GM12801 (cell line): Measurements from ENCODE around the gene ITSN2.

Experiments used
- TF ChIP-seq, protein P1 (sequence below): IDR thresholded peaks from one replicate; pipeline ENCODE4 v1.5.1; 2011; ENCODE audit warnings: control low read depth; ENCODE audit not compliant: insufficient read length; ENCODE audit errors: extremely low read depth

The ITSN2 gene

DNA sequence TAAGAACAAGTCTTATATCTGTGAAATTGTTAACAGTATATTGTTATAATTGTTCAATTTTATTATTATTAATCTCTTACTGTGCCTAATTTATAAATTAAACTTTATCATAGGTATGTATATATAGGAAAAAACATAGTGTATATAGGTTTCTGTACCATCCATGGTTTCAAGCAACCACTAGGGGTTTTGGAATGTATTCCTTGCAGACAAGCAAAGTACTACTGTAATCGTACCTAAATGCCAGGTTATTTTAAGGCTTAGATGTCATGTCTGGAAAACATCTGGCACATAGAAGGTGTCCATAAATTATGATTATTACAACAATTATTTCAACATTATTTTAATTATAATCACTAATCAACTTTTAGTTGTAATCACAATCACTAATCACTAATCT, 8.4 kb downstream of the ITSN2 start:
- TF ChIP-seq, protein P1, sequence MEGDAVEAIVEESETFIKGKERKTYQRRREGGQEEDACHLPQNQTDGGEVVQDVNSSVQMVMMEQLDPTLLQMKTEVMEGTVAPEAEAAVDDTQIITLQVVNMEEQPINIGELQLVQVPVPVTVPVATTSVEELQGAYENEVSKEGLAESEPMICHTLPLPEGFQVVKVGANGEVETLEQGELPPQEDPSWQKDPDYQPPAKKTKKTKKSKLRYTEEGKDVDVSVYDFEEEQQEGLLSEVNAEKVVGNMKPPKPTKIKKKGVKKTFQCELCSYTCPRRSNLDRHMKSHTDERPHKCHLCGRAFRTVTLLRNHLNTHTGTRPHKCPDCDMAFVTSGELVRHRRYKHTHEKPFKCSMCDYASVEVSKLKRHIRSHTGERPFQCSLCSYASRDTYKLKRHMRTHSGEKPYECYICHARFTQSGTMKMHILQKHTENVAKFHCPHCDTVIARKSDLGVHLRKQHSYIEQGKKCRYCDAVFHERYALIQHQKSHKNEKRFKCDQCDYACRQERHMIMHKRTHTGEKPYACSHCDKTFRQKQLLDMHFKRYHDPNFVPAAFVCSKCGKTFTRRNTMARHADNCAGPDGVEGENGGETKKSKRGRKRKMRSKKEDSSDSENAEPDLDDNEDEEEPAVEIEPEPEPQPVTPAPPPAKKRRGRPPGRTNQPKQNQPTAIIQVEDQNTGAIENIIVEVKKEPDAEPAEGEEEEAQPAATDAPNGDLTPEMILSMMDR = no peak

DNA sequence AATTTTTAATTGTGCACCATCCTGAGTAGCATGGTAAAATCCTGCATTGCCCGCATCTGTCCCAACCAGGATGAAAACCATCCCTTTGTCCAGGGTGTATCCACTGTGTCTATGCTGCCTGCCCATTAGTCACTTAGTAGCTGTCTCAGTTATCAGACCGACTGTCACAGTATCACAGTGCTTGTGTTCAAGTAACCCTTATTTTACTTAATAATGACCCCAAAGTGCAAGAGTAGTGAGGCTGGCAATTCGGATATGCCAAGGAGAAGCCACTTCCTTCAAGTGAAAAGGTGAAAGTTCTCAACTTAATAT, 8.8 kb downstream of the ITSN2 start:
- TF ChIP-seq, protein P1 = no peak

DNA sequence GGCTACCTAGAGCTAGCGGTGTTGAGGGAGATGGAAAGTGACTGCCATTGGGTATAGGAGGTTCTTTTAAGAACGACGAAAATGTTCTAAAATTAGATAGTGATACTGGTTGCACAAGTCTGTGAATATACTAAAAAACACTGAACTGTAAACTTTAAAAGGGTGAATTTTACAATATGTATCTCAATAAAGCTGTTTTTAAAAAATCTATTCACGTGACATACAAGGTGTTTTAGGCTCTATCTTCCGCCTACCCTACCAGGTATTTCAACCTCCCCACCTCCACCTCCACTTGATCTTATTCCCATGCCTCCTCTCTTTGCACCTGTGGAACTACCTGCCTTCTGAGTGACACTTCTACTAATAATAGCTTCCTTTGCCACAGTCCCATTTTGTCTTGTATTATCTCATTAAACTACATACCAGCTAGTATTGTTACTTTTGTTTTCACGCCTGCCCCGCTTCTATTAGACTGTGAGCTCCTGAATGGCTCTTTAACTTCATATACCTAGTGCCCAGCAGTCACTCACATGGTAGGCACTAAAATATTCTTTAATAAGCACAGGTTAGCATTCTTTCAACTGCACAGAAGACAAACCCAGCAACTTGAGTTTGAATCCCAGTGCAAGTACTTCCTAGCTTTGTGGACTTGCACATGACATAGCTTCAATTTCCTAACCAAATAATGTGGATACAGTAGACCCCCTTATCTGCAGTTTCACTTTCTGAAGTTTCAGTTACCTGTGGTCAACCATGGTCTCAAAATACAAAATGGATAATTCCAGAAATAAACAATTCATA, 9.3 kb downstream of the ITSN2 start:
- TF ChIP-seq, protein P1 = no peak

DNA sequence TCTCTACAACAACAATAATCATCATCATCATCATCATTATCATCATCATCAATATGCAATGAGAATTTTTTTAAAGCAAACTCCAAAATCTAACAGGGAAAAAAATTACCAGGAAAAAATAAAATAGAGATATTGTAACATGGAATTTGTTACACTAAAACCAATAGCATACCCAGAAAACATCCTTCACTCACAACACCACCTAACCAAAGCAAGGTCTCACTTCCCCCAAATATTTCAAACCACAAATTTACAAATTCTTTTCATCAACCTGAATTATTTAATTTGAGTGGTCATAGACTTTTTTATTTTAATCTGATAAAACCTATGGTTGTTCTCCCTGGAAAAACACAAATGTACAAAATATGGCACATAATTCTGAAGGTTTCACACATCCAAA, 11.2 kb downstream of the ITSN2 start:
- TF ChIP-seq, protein P1 = no peak

DNA sequence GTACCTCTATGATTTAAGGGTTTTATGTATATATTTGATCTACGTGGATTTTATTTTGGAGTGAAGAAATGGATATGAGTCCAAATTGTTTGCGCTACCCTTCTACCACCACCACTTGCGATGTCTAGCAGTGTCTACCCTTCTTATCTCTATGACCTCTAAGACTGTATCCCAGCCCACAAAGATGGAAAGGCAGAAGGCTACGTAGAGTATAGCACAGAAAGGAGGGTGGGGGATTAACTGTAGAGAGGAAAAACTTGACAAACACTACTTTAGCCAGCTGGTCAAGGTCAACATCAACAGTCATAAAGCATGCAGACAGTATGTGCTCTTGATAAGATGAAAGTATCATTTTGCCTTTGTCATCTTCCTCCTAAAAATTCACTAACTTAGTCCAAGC, 14.4 kb downstream of the ITSN2 start:
- TF ChIP-seq, protein P1 = no peak

DNA sequence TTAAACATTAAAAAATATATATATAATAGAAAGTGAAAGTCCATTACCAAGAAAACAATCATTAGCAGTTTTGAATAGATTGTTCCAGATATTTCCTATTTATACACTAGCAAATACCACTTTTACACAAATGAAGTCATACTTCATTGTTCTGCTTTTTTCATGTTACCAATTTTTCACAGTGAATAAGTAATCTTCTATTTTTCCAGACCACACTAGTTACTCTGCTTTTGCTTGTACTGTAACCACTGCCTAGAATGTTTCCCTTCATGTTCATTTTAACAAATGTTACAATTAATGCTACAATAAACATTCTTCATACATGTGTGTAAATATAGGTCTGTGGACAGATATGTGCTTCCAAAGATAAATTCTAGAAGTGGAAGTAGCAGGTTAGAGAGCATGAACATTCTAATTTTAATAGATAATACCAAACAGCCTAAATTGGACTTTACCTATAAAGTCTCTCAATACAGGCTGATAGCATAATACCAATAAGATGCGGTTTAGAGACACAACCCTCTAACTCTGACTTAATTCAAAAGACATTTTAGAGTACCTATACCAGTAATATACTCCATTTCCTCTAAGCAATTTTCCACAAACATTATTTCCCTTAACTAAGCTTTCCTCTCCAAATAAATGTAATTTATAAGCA, 17.0 kb downstream of the ITSN2 start:
- TF ChIP-seq, protein P1 = no peak

DNA sequence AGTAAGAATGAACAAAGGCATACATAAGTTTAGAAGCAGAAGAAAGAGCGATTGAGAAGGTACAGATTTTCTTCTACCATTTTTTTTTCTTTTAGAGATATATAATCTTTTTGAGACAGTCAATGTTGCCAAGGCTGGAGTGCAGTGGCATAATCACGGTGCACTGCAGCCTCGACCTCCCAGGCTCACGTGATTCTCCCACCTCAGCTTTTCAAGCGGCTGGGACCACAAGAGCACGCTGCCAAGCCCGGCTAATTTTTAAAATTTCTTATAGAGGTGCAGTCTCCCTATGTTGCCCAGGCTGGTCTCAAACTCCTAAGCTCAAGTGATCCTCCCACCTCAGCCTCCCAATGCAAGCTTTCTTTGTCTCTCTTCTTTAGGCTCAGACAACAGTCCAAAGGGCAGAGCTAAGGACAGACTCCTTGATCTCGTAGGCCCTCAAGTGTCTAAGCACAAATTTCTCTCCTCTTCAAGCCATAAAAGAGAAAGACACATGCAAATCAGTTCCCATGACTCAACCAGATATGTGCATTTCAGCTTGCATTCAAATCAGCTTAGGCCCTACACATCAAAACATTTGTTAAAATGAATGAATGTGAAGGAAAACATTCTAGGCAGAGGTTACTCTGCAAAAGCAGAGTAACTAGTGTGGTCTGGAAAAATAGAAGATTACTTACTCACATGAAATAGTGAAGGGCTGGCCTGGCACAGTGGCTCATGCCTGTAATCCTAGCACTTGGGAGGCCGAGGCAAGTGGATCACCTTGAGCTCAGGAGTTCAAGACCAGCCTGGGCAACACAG, 18.0 kb downstream of the ITSN2 start:
- TF ChIP-seq, protein P1 = no peak
